Mucosa of descending colon (tissue), 3 donors: Measurements from ENCODE around the gene LYPD6B. TPM values are rescaled to one million over a fixed set of nuclear protein-coding genes. Genes with fewer than 3 reads are reported as not detected.

Experiments
- ATAC-seq: fragments of 200-7000 bp; cut with Tn5 transposase; one replicate; pipeline ENCODE4 v1.9.1; 2020; ENCODE audit warnings: mild to moderate bottlenecking, moderate library complexity
- DNase-seq, 3 donors: peaks; one replicate each; pipeline ENCODE4 v3.0.0-alpha.2; 2020
- H3K36me3 ChIP-seq: fragments of 200-600 bp; one replicate; pipeline ENCODE4 v1.8.0; 2021; ENCODE audit warnings: low read depth, mild to moderate bottlenecking
- H3K4me1 ChIP-seq: fragments of 200-600 bp; one replicate; pipeline ENCODE4 v1.8.0; 2021; ENCODE audit warnings: low read depth, mild to moderate bottlenecking
- H3K4me3 ChIP-seq: fragments of 200-600 bp; one replicate; pipeline ENCODE4 v1.8.0; 2021; ENCODE audit warnings: mild to moderate bottlenecking
- H3K9me3 ChIP-seq: fragments of 200-600 bp; one replicate; pipeline ENCODE4 v1.8.0; 2021; ENCODE audit warnings: mild to moderate bottlenecking
- CTCF ChIP-seq: fragments of 200-600 bp; IDR thresholded peaks from one replicate; pipeline ENCODE4 v1.8.0; 2022; ENCODE audit warnings: antibody characterized with exemption, mild to moderate bottlenecking
- intact Hi-C, 2 donors: fragments of 100-400 bp; cut with DNase I in 1 of 2; cut with micrococcal nuclease in 1 of 2; formaldehyde crosslinking; loops; one replicate each; pipeline versions ENCODE4 v1.11.0 to v1.11.1; 2022; cut with DNase I, micrococcal nuclease
- total RNA-seq, 3 donors: library from RNA; stranded (reverse); fragmentation: NEBNext Ultra II Directional in 2 of 3; extraction: Animal tissue kit (Norgen Biotek cat#: 25700) in 2 of 3; gene quantifications; one replicate each; pipeline versions ENCODE4 v1.2.1 to v1.2.4, GENCODE V29; 2021 to 2023
- donor health status: DM: no; HTN: no; CAD: no; lungs with moderate emphysema.
- donor health status: DM: no; HTN: no; CAD: no.
- donor health status: DM: no; HTN: yes; CAD: no.

Gene LYPD6B
- total RNA-seq, 3 donors from 2014 or later = 0.28 to 1.7 (median 1.1) TPM

GRCh38 chr2:149161481-149162225 is 123.2 kb downstream of the LYPD6B start:
- intact Hi-C loops = no loop called here
- no peaks in the 10 kb centered on the region for H3K9me3 ChIP-seq
- no peak overlapping the region for H3K4me3 ChIP-seq
- ATAC-seq (no peak), DNase-seq (no peak)
- no peaks in the 10 kb centered on the region for H3K4me1 ChIP-seq
- no peak for TF ChIP-seq CTCF
- H3K36me3 ChIP-seq = no peaks in the 10 kb centered on the region

- H3K9me3 ChIP-seq = no peaks in the 10 kb centered on the region
- no peak overlapping the region for H3K4me3 ChIP-seq
- no peaks in the 10 kb centered on the region for H3K4me1 ChIP-seq
- DNase-seq (no peak), ATAC-seq (no peak)
- no peaks in the 10 kb centered on the region for H3K36me3 ChIP-seq
- no peak for TF ChIP-seq CTCF
- intact Hi-C loops = no loop called here
Observed at GRCh38 chr2:149164296-149164695, 125.8 kb downstream of the LYPD6B start.

- H3K36me3 ChIP-seq = no peaks in the 10 kb centered on the region
- H3K4me3 ChIP-seq = no peak overlapping the region
- ATAC-seq (no peak), DNase-seq (no peak)
- H3K9me3 ChIP-seq = no peaks in the 10 kb centered on the region
- TF ChIP-seq CTCF = no peak
- H3K4me1 ChIP-seq = no peaks in the 10 kb centered on the region
- intact Hi-C loops = no loop called here
Observed at GRCh38 chr2:149164827-149165226, 126.3 kb downstream of the LYPD6B start.

GRCh38 chr2:149167001-149167780 is 128.7 kb downstream of the LYPD6B start:
- no peak for TF ChIP-seq CTCF
- no peak for DNase-seq

GRCh38 chr2:149167941-149168340 is 129.4 kb downstream of the LYPD6B start:
- intact Hi-C loops = no loop called here
- no peak for ATAC-seq
- no peaks in the 10 kb centered on the region for H3K36me3 ChIP-seq

More at GRCh38 chr2:149167001-149167780, 128.7 kb downstream of the LYPD6B start:
- Histone ChIP-seq H3K4me3 (no peak overlapping the region), H3K9me3 (no peaks in the 10 kb centered on the region), H3K4me1 (peaks cover 2% of the 10 kb centered on the region), H3K36me3 (no peaks in the 10 kb centered on the region)
- intact Hi-C loops = no loop called here
- no peak for ATAC-seq

More at GRCh38 chr2:149167941-149168340, 129.4 kb downstream of the LYPD6B start:
- Histone ChIP-seq H3K4me3 (no peak overlapping the region), H3K9me3 (no peaks in the 10 kb centered on the region), H3K4me1 (peaks cover 2% of the 10 kb centered on the region)
- no peak for TF ChIP-seq CTCF
- DNase-seq = no peak
